ENCODE measurements around the gene ARID4B.

DNA sequence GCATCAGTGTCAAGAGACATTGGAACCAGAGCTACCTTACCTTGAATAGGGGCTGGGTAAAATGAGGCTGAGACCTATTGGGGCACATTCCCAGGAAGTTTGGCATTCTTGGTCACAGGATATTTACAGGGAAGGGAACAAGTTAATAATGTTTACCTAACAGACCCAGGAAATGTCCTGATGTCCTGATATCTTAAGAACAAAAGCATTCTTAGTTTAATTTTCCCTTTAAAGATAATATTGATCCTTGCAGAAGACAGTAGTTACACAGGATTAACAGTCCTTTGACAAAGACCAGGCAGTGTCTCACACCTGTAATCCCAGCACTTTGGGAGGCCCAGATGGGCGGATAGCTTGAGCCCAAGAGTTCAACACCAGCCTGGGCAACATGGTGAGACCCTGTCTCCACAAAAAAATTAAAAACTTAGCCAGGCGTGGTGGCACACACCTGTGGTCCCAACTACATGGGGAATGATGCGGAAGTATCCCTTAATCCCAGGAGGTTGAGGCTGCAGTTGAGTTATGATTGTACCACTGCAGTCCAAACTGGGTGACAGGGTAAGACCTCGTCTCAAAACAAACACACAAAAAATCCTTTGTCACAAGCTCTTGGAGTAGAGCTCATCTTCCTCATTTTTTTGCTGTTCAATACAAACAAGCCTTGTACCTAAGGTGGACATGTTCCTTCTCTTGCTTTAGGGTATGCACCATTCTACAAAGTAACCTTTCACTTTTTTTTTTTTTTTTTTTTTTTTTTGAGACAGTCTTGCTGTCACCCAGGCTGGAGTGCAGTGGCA lies 198.0 kb downstream of the ARID4B start:
- TF ChIP-seq, protein P1, sequence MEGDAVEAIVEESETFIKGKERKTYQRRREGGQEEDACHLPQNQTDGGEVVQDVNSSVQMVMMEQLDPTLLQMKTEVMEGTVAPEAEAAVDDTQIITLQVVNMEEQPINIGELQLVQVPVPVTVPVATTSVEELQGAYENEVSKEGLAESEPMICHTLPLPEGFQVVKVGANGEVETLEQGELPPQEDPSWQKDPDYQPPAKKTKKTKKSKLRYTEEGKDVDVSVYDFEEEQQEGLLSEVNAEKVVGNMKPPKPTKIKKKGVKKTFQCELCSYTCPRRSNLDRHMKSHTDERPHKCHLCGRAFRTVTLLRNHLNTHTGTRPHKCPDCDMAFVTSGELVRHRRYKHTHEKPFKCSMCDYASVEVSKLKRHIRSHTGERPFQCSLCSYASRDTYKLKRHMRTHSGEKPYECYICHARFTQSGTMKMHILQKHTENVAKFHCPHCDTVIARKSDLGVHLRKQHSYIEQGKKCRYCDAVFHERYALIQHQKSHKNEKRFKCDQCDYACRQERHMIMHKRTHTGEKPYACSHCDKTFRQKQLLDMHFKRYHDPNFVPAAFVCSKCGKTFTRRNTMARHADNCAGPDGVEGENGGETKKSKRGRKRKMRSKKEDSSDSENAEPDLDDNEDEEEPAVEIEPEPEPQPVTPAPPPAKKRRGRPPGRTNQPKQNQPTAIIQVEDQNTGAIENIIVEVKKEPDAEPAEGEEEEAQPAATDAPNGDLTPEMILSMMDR (IDR thresholded peaks at IDR 0.05; ENCODE audit: low read depth, low read length): no peak
- no peak for TF ChIP-seq EZH2phosphoT487 (IDR thresholded peaks at IDR 0.05; ENCODE audit: low read depth)
